ENCODE results near the gene ADAT3.
"Not testable (repeated sequence)": the region's sequence is repeated elsewhere in the genome, so short reads cannot be mapped to it uniquely, and the experiment has no call there.

The ADAT3 gene

GRCh38 chr19:1874554-1875185 is 30.5 kb upstream of the ADAT3 start:
- Histone ChIP-seq H3K4me3 (ENCODE audit: insufficient read depth in 1 of 2, low read depth in 1 of 2, low read length in 2 of 2) (peak overlapping the region; percentile 49 to 98), H3K9ac (ENCODE audit: low read length) (peak overlapping the region; percentile 98), H3K4me2 (ENCODE audit: low read length, poor library complexity, severe bottlenecking) (peak overlapping the region; percentile 94), H4K8ac (ENCODE audit: low read length) (no peak overlapping the region), H3K14ac (ENCODE audit: low read length in 2 of 2) (peak overlapping the region in 1 of 2 experiments; percentile 37), H3K4me1 (ENCODE audit: control insufficient read depth, insufficient read depth, low read depth, low read length) (peaks cover 20% of the 10 kb centered on the region), H3K27ac (ENCODE audit: low read length, poor library complexity, severe bottlenecking) (no peak overlapping the region), H3K18ac (ENCODE audit: low read depth in 1 of 2, low read length in 2 of 2) (peak overlapping the region in 1 of 2 experiments; percentile 7), H3K23ac (ENCODE audit: low read length in 2 of 2) (no peak overlapping the region), H2BK120ac (ENCODE audit: low read depth, low read length) (no peak overlapping the region), H2AK5ac (ENCODE audit: low read length, severe bottlenecking) (peak overlapping the region; percentile 58), H3K9me3 (ENCODE audit: control insufficient read depth, low read length) (no peaks in the 10 kb centered on the region), H3K4ac (ENCODE audit: low read depth in 1 of 2, low read length in 2 of 2) (peak overlapping the region in 1 of 2 experiments; percentile 30), H3K79me1 (replicated peaks; ENCODE audit: low read length, poor library complexity, severe bottlenecking) (peaks cover 26% of the 10 kb centered on the region), H2BK5ac (ENCODE audit: low read depth, low read length, poor library complexity, severe bottlenecking) (no peak overlapping the region), H4K91ac (ENCODE audit: low read length) (no peak overlapping the region), H3K36me3 (ENCODE audit: control insufficient read depth in 1 of 2, insufficient read depth in 2 of 2, low read depth in 1 of 2, low read length in 2 of 2) (peaks cover 10 to 45% of the 10 kb centered on the region in 2 experiments), H3K27me3 (ENCODE audit: control insufficient read depth in 1 of 2, insufficient read depth in 1 of 2, low read length in 2 of 2) (no peaks in the 10 kb centered on the region), H2BK15ac (ENCODE audit: low read depth, poor library complexity, severe bottlenecking) (no peak overlapping the region), H2AFZ (ENCODE audit: low read depth, low read length) (no peak overlapping the region), H2BK12ac (ENCODE audit: low read length in 2 of 2) (no peak overlapping the region)
- WGBS, result 28% methylated on average over 15 of the region's 16 CpGs
- DNase-seq, result peak; percentile 40

GRCh38 chr19:1875265-1875645 is 29.9 kb upstream of the ADAT3 start:
- Histone ChIP-seq H3K79me1 (replicated peaks; ENCODE audit: low read length, poor library complexity, severe bottlenecking) (peaks cover 26% of the 10 kb centered on the region), H3K9ac (ENCODE audit: low read length) (peak overlapping the region; percentile 98), H3K4ac (ENCODE audit: low read depth in 1 of 2, low read length in 2 of 2) (peak overlapping the region in 1 of 2 experiments; percentile 3), H3K4me3 (ENCODE audit: insufficient read depth in 1 of 2, low read depth in 1 of 2, low read length in 2 of 2) (peak overlapping the region; percentile 75 to 98), H3K27ac (ENCODE audit: low read length, poor library complexity, severe bottlenecking) (peak overlapping the region; percentile 17), H3K14ac (ENCODE audit: low read length in 2 of 2) (peak overlapping the region in 1 of 2 experiments; percentile 85), H3K4me1 (ENCODE audit: control insufficient read depth, insufficient read depth, low read depth, low read length) (peaks cover 20% of the 10 kb centered on the region), H3K18ac (ENCODE audit: low read depth in 1 of 2, low read length in 2 of 2) (peak overlapping the region in 1 of 2 experiments; percentile 65), H2BK12ac (ENCODE audit: low read length in 2 of 2) (peak overlapping the region in 1 of 2 experiments; percentile 11), H3K4me2 (ENCODE audit: low read length, poor library complexity, severe bottlenecking) (peak overlapping the region; percentile 94), H3K36me3 (ENCODE audit: control insufficient read depth in 1 of 2, insufficient read depth in 2 of 2, low read depth in 1 of 2, low read length in 2 of 2) (peaks cover 8 to 48% of the 10 kb centered on the region in 2 experiments)
- H4K91ac ChIP-seq (ENCODE audit: low read length); H2BK15ac ChIP-seq (ENCODE audit: low read depth, poor library complexity, severe bottlenecking); H3K27me3 ChIP-seq (ENCODE audit: control insufficient read depth in 1 of 2, insufficient read depth in 1 of 2, low read length in 2 of 2); H2BK5ac ChIP-seq (ENCODE audit: low read depth, low read length, poor library complexity, severe bottlenecking); H2AK5ac ChIP-seq (ENCODE audit: low read length, severe bottlenecking); H3K23ac ChIP-seq (ENCODE audit: low read length in 2 of 2); H2BK120ac ChIP-seq (ENCODE audit: low read depth, low read length); H4K8ac ChIP-seq (ENCODE audit: low read length); H2AFZ ChIP-seq (ENCODE audit: low read depth, low read length); H3K9me3 ChIP-seq (ENCODE audit: control insufficient read depth, low read length); DNase-seq: not testable (repeated sequence)
- WGBS, result 1% methylated on average over 11 of the region's 11 CpGs

GRCh38 chr19:1875646-1876495 is 29.3 kb upstream of the ADAT3 start:
- Histone ChIP-seq H3K4me1 (ENCODE audit: control insufficient read depth, insufficient read depth, low read depth, low read length) (peaks cover 20% of the 10 kb centered on the region), H3K4ac (ENCODE audit: low read depth in 1 of 2, low read length in 2 of 2) (peak overlapping the region; percentile 90), H2AFZ (ENCODE audit: low read depth, low read length) (peak overlapping the region; percentile 78), H3K18ac (ENCODE audit: low read depth in 1 of 2, low read length in 2 of 2) (peak overlapping the region; percentile 81 to 87), H2AK5ac (ENCODE audit: low read length, severe bottlenecking) (peak overlapping the region; percentile 81), H3K36me3 (ENCODE audit: control insufficient read depth in 1 of 2, insufficient read depth in 2 of 2, low read depth in 1 of 2, low read length in 2 of 2) (peaks cover 5 to 50% of the 10 kb centered on the region in 2 experiments), H3K23ac (ENCODE audit: low read length in 2 of 2) (peak overlapping the region in 1 of 2 experiments; percentile 100), H3K9ac (ENCODE audit: low read length) (peak overlapping the region; percentile 98), H4K91ac (ENCODE audit: low read length) (peak overlapping the region; percentile 95), H3K9me3 (ENCODE audit: control insufficient read depth, low read length) (no peaks in the 10 kb centered on the region), H2BK5ac (ENCODE audit: low read depth, low read length, poor library complexity, severe bottlenecking) (peak overlapping the region; percentile 36), H3K4me2 (ENCODE audit: low read length, poor library complexity, severe bottlenecking) (peak overlapping the region; percentile 94), H4K8ac (ENCODE audit: low read length) (peak overlapping the region; percentile 99), H3K27me3 (ENCODE audit: control insufficient read depth in 1 of 2, insufficient read depth in 1 of 2, low read length in 2 of 2) (no peaks in the 10 kb centered on the region), H2BK12ac (ENCODE audit: low read length in 2 of 2) (peak overlapping the region; percentile 11 to 96), H3K27ac (ENCODE audit: low read length, poor library complexity, severe bottlenecking) (peak overlapping the region; percentile 17), H3K14ac (ENCODE audit: low read length in 2 of 2) (peak overlapping the region in 1 of 2 experiments; percentile 85), H2BK15ac (ENCODE audit: low read depth, poor library complexity, severe bottlenecking) (peak overlapping the region; percentile 29), H2BK120ac (ENCODE audit: low read depth, low read length) (peak overlapping the region; percentile 64), H3K79me1 (replicated peaks; ENCODE audit: low read length, poor library complexity, severe bottlenecking) (peaks cover 29% of the 10 kb centered on the region), H3K4me3 (ENCODE audit: insufficient read depth in 1 of 2, low read depth in 1 of 2, low read length in 2 of 2) (peak overlapping the region; percentile 75 to 98)
- WGBS, result under 1% methylated on average over 84 of the region's 87 CpGs
- peak; percentile 94 for DNase-seq

All from mesenchymal stem cell (in vitro differentiated cells and primary cell).